Nephron progenitor cell (in vitro differentiated cells): ENCODE measurements around the gene TRAK2.
"Not testable (repeated sequence)": the region's sequence is repeated elsewhere in the genome, so short reads cannot be mapped to it uniquely, and the experiment has no call there.

Experiments
- DNase-seq: peaks from one replicate; pipeline ENCODE4 v3.0.0; 2021
- H3K27ac Mint-ChIP-seq: 2 replicates; pipeline ENCODE4 v1.8.0; 2021; ENCODE audit warnings: mild to moderate bottlenecking, moderate library complexity, mixed read lengths
- H3K27me3 Mint-ChIP-seq: 2 replicates; pipeline ENCODE4 v1.8.0; 2021; ENCODE audit warnings: mild to moderate bottlenecking, low read depth, mixed read lengths; ENCODE audit not compliant: poor library complexity
- H3K36me3 Mint-ChIP-seq: 2 replicates; pipeline ENCODE4 v1.8.0; 2021; ENCODE audit warnings: low read depth, mixed read lengths
- H3K4me1 Mint-ChIP-seq: 2 replicates; pipeline ENCODE4 v1.8.0; 2021; ENCODE audit warnings: mixed read lengths
- H3K4me3 Mint-ChIP-seq: 2 replicates; pipeline ENCODE4 v1.8.0; 2021; ENCODE audit warnings: mild to moderate bottlenecking, moderate library complexity, mixed read lengths
- H3K9me3 Mint-ChIP-seq: 2 replicates; pipeline ENCODE4 v1.8.0; 2021; ENCODE audit warnings: mild to moderate bottlenecking, moderate library complexity, mixed read lengths
- CTCF ChIP-seq: fragments of 200-600 bp; sonication (generic); IDR thresholded peaks from 2 replicates; pipeline ENCODE4 v1.5.0; 2021; ENCODE audit warnings: antibody characterized with exemption

Gene TRAK2

GRCh38 chr2:201433394-201433995 is 17.8 kb downstream of the TRAK2 start:
- DNase-seq = no peak
- Mint-ChIP-seq H3K36me3 (peaks cover 31% of the 10 kb centered on the region), H3K27me3 (peaks cover 7% of the 10 kb centered on the region), H3K4me1 (peaks cover 6% of the 10 kb centered on the region), H3K27ac (no peak overlapping the region), H3K9me3 (peaks cover 34% of the 10 kb centered on the region), H3K4me3 (no peak overlapping the region)
- TF ChIP-seq CTCF = no peak

GRCh38 chr2:201432621-201433393 is 18.5 kb downstream of the TRAK2 start:
- peaks cover 31% of the 10 kb centered on the region for H3K36me3 Mint-ChIP-seq
- H3K27ac Mint-ChIP-seq = no peak overlapping the region
- no peak overlapping the region for H3K4me3 Mint-ChIP-seq
- no peak for DNase-seq
- H3K9me3 Mint-ChIP-seq = peaks cover 41% of the 10 kb centered on the region
- no peak for TF ChIP-seq CTCF
- peaks cover 6% of the 10 kb centered on the region for H3K4me1 Mint-ChIP-seq
- H3K27me3 Mint-ChIP-seq = peaks cover 7% of the 10 kb centered on the region

GRCh38 chr2:201432038-201432620 is 19.1 kb downstream of the TRAK2 start:
- Mint-ChIP-seq H3K4me3 (no peak overlapping the region), H3K4me1 (peaks cover under 1% of the 10 kb centered on the region), H3K27me3 (peaks cover 7% of the 10 kb centered on the region), H3K9me3 (peaks cover 46% of the 10 kb centered on the region), H3K27ac (no peak overlapping the region), H3K36me3 (peaks cover 31% of the 10 kb centered on the region)
- no peak for DNase-seq
- no peak for TF ChIP-seq CTCF

DNA sequence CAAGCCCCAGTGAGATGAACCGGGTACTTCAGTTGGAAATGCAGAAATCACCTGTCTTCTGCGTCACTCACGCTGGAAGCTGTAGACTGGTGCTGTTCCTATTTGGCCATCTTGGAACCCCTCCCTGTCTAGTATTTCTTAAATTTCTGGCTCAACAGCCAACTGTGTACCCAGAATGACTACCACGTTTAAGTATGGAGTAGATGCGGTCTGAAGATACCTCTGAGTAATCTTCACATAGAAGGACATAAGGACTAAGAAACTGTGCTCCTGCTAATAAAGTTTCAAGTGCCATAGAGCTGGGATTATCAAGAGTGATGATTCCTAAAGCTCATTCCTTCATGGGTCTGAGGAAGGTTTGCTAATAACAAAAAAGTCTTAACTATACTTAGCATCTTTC is 20.4 kb downstream of the TRAK2 start:
- Mint-ChIP-seq H3K27ac (no peak overlapping the region), H3K4me3 (no peak overlapping the region), H3K9me3 (peaks cover 46% of the 10 kb centered on the region), H3K4me1 (no peaks in the 10 kb centered on the region), H3K36me3 (peaks cover 31% of the 10 kb centered on the region), H3K27me3 (peaks cover 7% of the 10 kb centered on the region)
- no peak for DNase-seq
- TF ChIP-seq CTCF = no peak

- not testable (repeated sequence) for H3K4me1 Mint-ChIP-seq, H3K27ac Mint-ChIP-seq, DNase-seq, H3K27me3 Mint-ChIP-seq, H3K4me3 Mint-ChIP-seq
- Mint-ChIP-seq H3K36me3 (peaks cover 31% of the 10 kb centered on the region), H3K9me3 (peaks cover 46% of the 10 kb centered on the region)
Observed at GRCh38 chr2:201430322-201430721, 20.9 kb downstream of the TRAK2 start.

GRCh38 chr2:201429835-201430234 is 21.4 kb downstream of the TRAK2 start:
- not testable (repeated sequence) for H3K27ac Mint-ChIP-seq, H3K4me1 Mint-ChIP-seq, H3K27me3 Mint-ChIP-seq, H3K4me3 Mint-ChIP-seq, DNase-seq
- peaks cover 46% of the 10 kb centered on the region for H3K9me3 Mint-ChIP-seq
- peaks cover 31% of the 10 kb centered on the region for H3K36me3 Mint-ChIP-seq

DNA sequence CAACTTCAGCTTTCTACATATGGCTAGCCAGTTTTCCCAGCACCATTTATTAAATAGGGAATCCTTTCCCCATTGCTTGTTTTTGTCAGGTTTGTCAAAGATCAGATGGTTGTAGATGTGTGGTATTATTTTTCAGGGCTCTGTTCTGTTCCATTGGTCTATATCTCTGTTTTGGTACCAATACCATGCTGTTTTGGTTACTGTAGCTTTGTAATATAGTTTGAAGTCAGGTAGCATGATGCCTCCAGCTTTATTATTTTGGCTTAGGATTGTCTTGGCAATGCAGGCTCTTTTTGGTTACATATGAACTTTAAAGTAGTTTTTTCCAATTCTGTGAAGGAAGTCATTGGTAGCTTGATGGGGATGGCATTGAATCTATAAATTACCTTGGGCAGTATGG is 22.9 kb downstream of the TRAK2 start:
- not testable (repeated sequence) for H3K27ac Mint-ChIP-seq, H3K4me3 Mint-ChIP-seq, H3K27me3 Mint-ChIP-seq, DNase-seq, H3K4me1 Mint-ChIP-seq
- Mint-ChIP-seq H3K36me3 (peaks cover 31% of the 10 kb centered on the region), H3K9me3 (peaks cover 43% of the 10 kb centered on the region)
